ENCODE results near the gene PLXDC2. TPM values are rescaled to one million over a fixed set of nuclear protein-coding genes. Genes with fewer than 3 reads are reported as not detected.
"Not testable (repeated sequence)": the region's sequence is repeated elsewhere in the genome, so short reads cannot be mapped to it uniquely, and the experiment has no call there.

PLXDC2 gene
- total and polyA plus RNA-seq, 8 donors = 2.1 to 57.2 (median 11.2) TPM

DNA sequence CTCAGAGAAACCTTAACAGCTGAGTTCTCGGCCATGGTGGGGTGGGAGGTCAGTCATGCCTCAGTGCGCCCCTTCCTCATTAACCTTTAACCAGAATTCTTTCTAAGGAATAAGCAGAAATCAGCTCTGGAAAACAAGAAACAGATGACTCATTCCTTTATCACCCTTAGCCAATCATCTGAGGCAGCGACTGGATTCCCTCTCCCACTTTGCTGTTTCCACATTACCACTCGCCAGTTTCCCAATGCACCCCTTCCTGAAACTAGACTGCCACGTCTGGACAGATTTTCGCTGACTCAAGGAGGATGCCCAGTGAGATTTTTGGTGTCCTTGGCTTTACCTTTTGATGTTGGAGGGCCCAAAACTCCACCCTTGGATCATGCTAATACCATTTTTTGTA lies 223.8 kb downstream of the PLXDC2 start:
- 70 to 84% (median 78%) methylated on average over 6 of the region's 6 CpGs for WGBS, 5 donors
- TF ChIP-seq, protein P1, sequence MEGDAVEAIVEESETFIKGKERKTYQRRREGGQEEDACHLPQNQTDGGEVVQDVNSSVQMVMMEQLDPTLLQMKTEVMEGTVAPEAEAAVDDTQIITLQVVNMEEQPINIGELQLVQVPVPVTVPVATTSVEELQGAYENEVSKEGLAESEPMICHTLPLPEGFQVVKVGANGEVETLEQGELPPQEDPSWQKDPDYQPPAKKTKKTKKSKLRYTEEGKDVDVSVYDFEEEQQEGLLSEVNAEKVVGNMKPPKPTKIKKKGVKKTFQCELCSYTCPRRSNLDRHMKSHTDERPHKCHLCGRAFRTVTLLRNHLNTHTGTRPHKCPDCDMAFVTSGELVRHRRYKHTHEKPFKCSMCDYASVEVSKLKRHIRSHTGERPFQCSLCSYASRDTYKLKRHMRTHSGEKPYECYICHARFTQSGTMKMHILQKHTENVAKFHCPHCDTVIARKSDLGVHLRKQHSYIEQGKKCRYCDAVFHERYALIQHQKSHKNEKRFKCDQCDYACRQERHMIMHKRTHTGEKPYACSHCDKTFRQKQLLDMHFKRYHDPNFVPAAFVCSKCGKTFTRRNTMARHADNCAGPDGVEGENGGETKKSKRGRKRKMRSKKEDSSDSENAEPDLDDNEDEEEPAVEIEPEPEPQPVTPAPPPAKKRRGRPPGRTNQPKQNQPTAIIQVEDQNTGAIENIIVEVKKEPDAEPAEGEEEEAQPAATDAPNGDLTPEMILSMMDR (IDR thresholded peaks at IDR 0.05) = no peak
- no peak for TF ChIP-seq POLR2A (IDR thresholded peaks at IDR 0.05)
- intact Hi-C loops (cut with DNase I; ENCODE audit: low total_unique reads) = no loop called here
- peaks cover 0 to 4% (median 0%) of the 10 kb centered on the region in 4 donors for H3K9me3 ChIP-seq
- no peak overlapping the region for H3K27ac ChIP-seq
- H3K36me3 ChIP-seq = no peaks in the 10 kb centered on the region
- H3K27me3 ChIP-seq = no peaks in the 10 kb centered on the region
- no peak overlapping the region for H3K4me3 ChIP-seq
- no peak for DNase-seq
- no peaks in the 10 kb centered on the region for H3K4me1 ChIP-seq

- no peak for DNase-seq
- TF ChIP-seq EP300 (IDR thresholded peaks at IDR 0.05) = no peak
- H3K27ac ChIP-seq = no peak overlapping the region
- WGBS, 5 donors = 62 to 82% (median 78%) methylated on average over 3 of the region's 3 CpGs
- H3K4me3 ChIP-seq = no peak overlapping the region
- H3K9me3 ChIP-seq = no peaks in the 10 kb centered on the region
- H3K4me1 ChIP-seq = no peaks in the 10 kb centered on the region
- intact Hi-C loops (cut with DNase I; ENCODE audit: low total_unique reads) = no loop called here
- H3K27me3 ChIP-seq = no peaks in the 10 kb centered on the region
- H3K36me3 ChIP-seq = no peaks in the 10 kb centered on the region
Observed at GRCh38 chr10:20041931-20042330, 225.7 kb downstream of the PLXDC2 start.

- H3K4me3 ChIP-seq; H3K27me3 ChIP-seq; H3K27ac ChIP-seq; H3K36me3 ChIP-seq; DNase-seq; H3K9me3 ChIP-seq; H3K4me1 ChIP-seq; intact Hi-C loops (cut with DNase I; ENCODE audit: low total_unique reads): not testable (repeated sequence)
- WGBS, 5 donors = 72 to 87% (median 85%) methylated on average over 5 of the region's 5 CpGs
Observed at GRCh38 chr10:20045100-20045499, 228.9 kb downstream of the PLXDC2 start.

DNA sequence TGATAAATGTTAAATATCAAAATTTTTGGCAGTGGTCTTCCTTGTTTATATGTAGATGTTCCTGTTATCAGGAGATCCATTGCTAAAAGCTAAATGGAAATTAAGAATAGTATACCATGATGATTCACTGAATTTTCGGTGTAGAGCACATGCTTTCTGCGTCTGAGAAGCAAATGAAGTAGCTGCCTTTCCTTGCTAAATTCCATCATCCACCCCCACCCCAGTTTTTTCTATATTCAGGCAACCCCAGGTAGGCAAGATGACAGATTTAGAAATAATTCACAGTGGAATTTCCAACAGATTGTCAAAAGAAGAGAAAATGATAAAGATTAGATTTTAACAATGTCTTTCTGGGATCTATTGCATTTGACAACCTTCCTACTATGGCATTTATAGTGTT lies 231.9 kb downstream of the PLXDC2 start:
- Histone ChIP-seq H3K36me3 (peaks cover 0 to 7% (median 0%) of the 10 kb centered on the region in 4 donors), H3K9me3 (no peaks in the 10 kb centered on the region), H3K27ac (no peak overlapping the region), H3K27me3 (no peaks in the 10 kb centered on the region), H3K4me1 (no peaks in the 10 kb centered on the region), H3K4me3 (no peak overlapping the region)
- DNase-seq = no peak
- WGBS, 5 donors = 62 to 91% (median 83%) methylated on average over 2 of the region's 2 CpGs
- intact Hi-C loops (cut with DNase I; ENCODE audit: low total_unique reads) = no loop called here
- TF ChIP-seq, protein P1 (IDR thresholded peaks at IDR 0.05) = no peak
- TF ChIP-seq POLR2A (IDR thresholded peaks at IDR 0.05) (no peak), EP300 (IDR thresholded peaks at IDR 0.05) (no peak)

GRCh38 chr10:20058135-20058534 lies 241.9 kb downstream of the PLXDC2 start:
- no peak overlapping the region for H3K4me3 ChIP-seq
- no peak for DNase-seq
- intact Hi-C loops (cut with DNase I; ENCODE audit: low total_unique reads) = no loop called here
- no peak for TF ChIP-seq POLR2AphosphoS5 (IDR thresholded peaks at IDR 0.05)
- TF ChIP-seq, protein P1 (IDR thresholded peaks at IDR 0.05) = no peak
- no peak for TF ChIP-seq POLR2A (IDR thresholded peaks at IDR 0.05)
- TF ChIP-seq EP300 (IDR thresholded peaks at IDR 0.05) = no peak
- WGBS, 5 donors = 44 to 59% (median 55%) methylated on average over 2 of the region's 2 CpGs
- H3K9me3 ChIP-seq = no peaks in the 10 kb centered on the region
- H3K27ac ChIP-seq = no peak overlapping the region
- H3K27me3 ChIP-seq = no peaks in the 10 kb centered on the region
- peaks cover 0 to 10% (median 2%) of the 10 kb centered on the region in 4 donors for H3K4me1 ChIP-seq
- H3K36me3 ChIP-seq = no peaks in the 10 kb centered on the region
